ENCODE measurements around the gene CHCHD6. TPM values are rescaled to one million over a fixed set of nuclear protein-coding genes. Genes with fewer than 3 reads are reported as not detected.

Gene CHCHD6
- total and polyA plus RNA-seq, 12 donors, result 5.2 to 27.0 (median 10.2) TPM

- Histone ChIP-seq H3K27me3 (peaks cover 0 to 46% (median 4%) of the 10 kb centered on the region in 7 donors), H3K9me3 (peaks cover 0 to 14% (median 5%) of the 10 kb centered on the region in 11 donors), H3K36me3 (no peaks in the 10 kb centered on the region), H3K4me3 (no peak overlapping the region), H3K4me1 (peaks cover 3 to 37% (median 23%) of the 10 kb centered on the region in 9 donors), H3K27ac (no peak overlapping the region)
- no peak for TF ChIP-seq CTCF (IDR thresholded peaks at IDR 0.05)
- intact Hi-C loops (cut with DNase I), result no loop called here
- 72 to 73% methylated on average over 5 of the region's 5 CpGs for WGBS, 2 donors
- ATAC-seq (peak in 5 of 8 donors; percentile 39 to 58 (median 44)), DNase-seq (no peak)
Measured at GRCh38 chr3:126921085-126921824, 217.2 kb downstream of the CHCHD6 start.

GRCh38 chr3:126922466-126922865, 218.4 kb downstream of the CHCHD6 start:
- 94 to 95% methylated on average over 4 of the region's 4 CpGs for WGBS, 2 donors
- peaks cover 0 to 14% (median 5%) of the 10 kb centered on the region in 11 donors for H3K9me3 ChIP-seq
- intact Hi-C loops (cut with DNase I), result no loop called here
- H3K4me3 ChIP-seq, result no peak overlapping the region
- H3K4me1 ChIP-seq, result peaks cover 7 to 49% (median 35%) of the 10 kb centered on the region in 9 donors
- ATAC-seq, result no peak
- peaks cover 0 to 43% (median 8%) of the 10 kb centered on the region in 7 donors for H3K27me3 ChIP-seq
- no peak for TF ChIP-seq CTCF (IDR thresholded peaks at IDR 0.05)
- no peak overlapping the region for H3K27ac ChIP-seq
- DNase-seq, result no peak
- H3K36me3 ChIP-seq, result no peaks in the 10 kb centered on the region

- ATAC-seq (no peak), DNase-seq (no peak)
- H3K9me3 ChIP-seq, result peaks cover 0 to 14% (median 5%) of the 10 kb centered on the region in 11 donors
- intact Hi-C loops (cut with DNase I), result no loop called here
- H3K27ac ChIP-seq, result no peak overlapping the region
- peaks cover 0 to 51% (median 18%) of the 10 kb centered on the region in 7 donors for H3K27me3 ChIP-seq
- no peaks in the 10 kb centered on the region for H3K36me3 ChIP-seq
- H3K4me1 ChIP-seq, result peaks cover 7 to 53% (median 36%) of the 10 kb centered on the region in 9 donors
- TF ChIP-seq CTCF (IDR thresholded peaks at IDR 0.05), result no peak
- WGBS, 2 donors, result 92 to 94% methylated on average over 6 of the region's 6 CpGs
- H3K4me3 ChIP-seq, result no peak overlapping the region
Measured at GRCh38 chr3:126923423-126923822, 219.4 kb downstream of the CHCHD6 start.

- 95 to 98% methylated on average over 7 of the region's 7 CpGs for WGBS, 2 donors
- DNase-seq, result no peak
- no peaks in the 10 kb centered on the region for H3K36me3 ChIP-seq
- no peak for TF ChIP-seq CTCF (IDR thresholded peaks at IDR 0.05)
- H3K9me3 ChIP-seq, result peaks cover 0 to 14% (median 5%) of the 10 kb centered on the region in 11 donors
- intact Hi-C loops (cut with DNase I), result no loop called here
- no peak overlapping the region for H3K4me3 ChIP-seq
- ATAC-seq, result no peak
- H3K27ac ChIP-seq, result no peak overlapping the region
- H3K27me3 ChIP-seq, result peaks cover 0 to 56% (median 19%) of the 10 kb centered on the region in 7 donors
- H3K4me1 ChIP-seq, result peaks cover 7 to 53% (median 36%) of the 10 kb centered on the region in 9 donors
Measured at GRCh38 chr3:126923895-126924294, 219.9 kb downstream of the CHCHD6 start.

Data from heart right ventricle (tissue), 16 donors.